BLaER1 (cell line): ENCODE data around the gene PTPN3.
"Not testable (repeated sequence)": the region's sequence is repeated elsewhere in the genome, so short reads cannot be mapped to it uniquely, and the experiment has no call there.

Experiments
- H3K27ac ChIP-seq: shearing (Covaris generic); formaldehyde crosslinking; 2 replicates; pipeline ENCODE4 v1.8.1; 2022
- H3K27me3 ChIP-seq: shearing (Covaris generic); formaldehyde crosslinking; 2 replicates; pipeline ENCODE4 v1.8.1; 2022
- H3K36me3 ChIP-seq: shearing (Covaris generic); formaldehyde crosslinking; 2 replicates; pipeline ENCODE4 v1.8.1; 2022
- H3K4me1 ChIP-seq: shearing (Covaris generic); formaldehyde crosslinking; 2 replicates; pipeline ENCODE4 v1.8.1; 2022
- H3K4me2 ChIP-seq: shearing (Covaris generic); formaldehyde crosslinking; 2 replicates; pipeline ENCODE4 v1.8.1; 2022
- H3K4me3 ChIP-seq: shearing (Covaris generic); formaldehyde crosslinking; 2 replicates; pipeline ENCODE4 v1.8.1; 2022
- H3K9ac ChIP-seq: shearing (Covaris generic); formaldehyde crosslinking; 2 replicates; pipeline ENCODE4 v1.8.1; 2022
- H3K9me3 ChIP-seq: shearing (Covaris generic); formaldehyde crosslinking; 2 replicates; pipeline ENCODE4 v1.8.1; 2022
- H4K20me1 ChIP-seq: shearing (Covaris generic); formaldehyde crosslinking; 2 replicates; pipeline ENCODE4 v1.8.1; 2022
- Cebpa-rat ChIP-seq: shearing (Covaris generic); IDR thresholded peaks from 2 replicates; pipeline ENCODE4 v1.8.1; 2022

PTPN3 gene

DNA sequence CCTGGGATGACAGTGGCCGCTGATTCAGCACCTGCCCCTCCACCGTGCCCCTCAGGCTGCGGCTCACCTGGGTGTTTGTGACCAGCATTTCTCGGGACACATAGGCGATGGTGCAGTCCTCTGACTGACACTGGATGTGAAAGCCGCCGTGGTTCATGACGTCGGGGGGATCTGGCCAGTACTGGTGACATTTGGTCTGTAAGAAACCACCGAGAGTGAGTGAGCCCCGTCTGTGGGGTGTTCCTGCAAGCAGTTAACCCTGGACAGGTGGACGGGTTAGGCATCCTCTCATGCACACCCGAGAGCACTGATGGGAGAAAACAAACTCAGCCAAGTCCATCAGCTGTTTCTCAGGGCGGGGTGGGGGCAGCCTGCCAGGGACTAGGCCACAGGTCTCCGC lies 114.8 kb downstream of the PTPN3 start:
- H3K36me3 ChIP-seq: peaks cover 10% of the 10 kb centered on the region; the same call in 1 of the 2 replicates
- no peaks in the 10 kb centered on the region for H4K20me1 ChIP-seq
- H3K4me2 ChIP-seq: no peak overlapping the region
- 0 out of 2 replicates have a peak, but pooled peaks cover 6% of the 10 kb centered on the region for H3K9me3 ChIP-seq
- no peak for TF ChIP-seq Cebpa-rat
- H3K9ac ChIP-seq: no peak overlapping the region
- H3K27me3 ChIP-seq: no peaks in the 10 kb centered on the region
- peaks cover 16% of the 10 kb centered on the region for H3K4me1 ChIP-seq
- no peak overlapping the region for H3K4me3 ChIP-seq
- no peak overlapping the region for H3K27ac ChIP-seq

DNA sequence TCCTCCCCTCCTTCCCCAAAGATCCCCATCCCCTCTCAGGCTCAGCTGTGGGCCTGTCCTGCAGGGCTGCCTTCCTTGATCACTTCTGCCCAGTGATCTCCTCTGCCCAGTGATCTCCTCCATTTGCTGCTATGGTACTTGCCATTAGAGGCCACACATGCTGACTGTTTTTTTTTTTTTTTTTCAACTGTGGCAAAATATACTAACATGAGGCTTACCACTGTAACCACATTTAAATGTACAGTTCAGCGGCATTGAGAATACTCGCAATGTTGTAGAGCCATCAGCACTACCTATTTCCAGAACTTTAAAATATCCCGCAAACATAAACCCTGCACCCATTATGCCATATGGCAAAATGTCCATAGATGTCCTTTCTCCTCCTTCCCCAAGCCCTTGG lies 115.5 kb downstream of the PTPN3 start:
- Histone ChIP-seq H4K20me1 (no peaks in the 10 kb centered on the region), H3K4me3 (no peak overlapping the region), H3K4me2 (no peak overlapping the region), H3K9ac (no peak overlapping the region), H3K27me3 (no peaks in the 10 kb centered on the region), H3K9me3 (0 out of 2 replicates have a peak, but pooled peaks cover 6% of the 10 kb centered on the region), H3K27ac (no peak overlapping the region), H3K36me3 (peaks cover 10% of the 10 kb centered on the region; the same call in 1 of the 2 replicates), H3K4me1 (peaks cover 23% of the 10 kb centered on the region)
- TF ChIP-seq Cebpa-rat: no peak

DNA sequence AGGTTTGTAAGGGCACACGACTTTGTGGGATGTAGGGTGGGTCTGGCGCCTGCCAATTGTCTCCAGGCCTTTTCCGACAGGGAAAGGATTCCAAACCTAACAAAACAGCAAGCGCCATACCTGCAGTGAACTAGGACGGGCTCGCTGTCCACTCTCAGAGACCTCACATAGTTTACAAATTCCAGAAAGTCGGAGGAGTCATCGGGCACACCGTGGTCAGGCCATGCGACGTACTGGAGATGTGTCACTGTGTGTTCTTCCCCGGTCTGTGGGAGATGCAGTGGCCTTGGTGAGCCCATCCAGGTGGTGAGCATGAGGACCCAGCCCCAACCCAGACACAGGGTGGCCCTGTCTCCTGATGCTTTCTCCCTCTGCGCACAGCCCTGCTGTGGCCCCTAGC lies 115.9 kb downstream of the PTPN3 start:
- H3K4me3 ChIP-seq: no peak overlapping the region
- no peak overlapping the region for H3K9ac ChIP-seq
- H4K20me1 ChIP-seq: no peaks in the 10 kb centered on the region
- H3K4me2 ChIP-seq: no peak overlapping the region
- H3K27me3 ChIP-seq: no peaks in the 10 kb centered on the region
- no peak overlapping the region for H3K27ac ChIP-seq
- 0 out of 2 replicates have a peak, but pooled peaks cover 10% of the 10 kb centered on the region for H3K36me3 ChIP-seq
- TF ChIP-seq Cebpa-rat: no peak
- 0 out of 2 replicates have a peak, but pooled peaks cover 6% of the 10 kb centered on the region for H3K9me3 ChIP-seq
- H3K4me1 ChIP-seq: peaks cover 25% of the 10 kb centered on the region

DNA sequence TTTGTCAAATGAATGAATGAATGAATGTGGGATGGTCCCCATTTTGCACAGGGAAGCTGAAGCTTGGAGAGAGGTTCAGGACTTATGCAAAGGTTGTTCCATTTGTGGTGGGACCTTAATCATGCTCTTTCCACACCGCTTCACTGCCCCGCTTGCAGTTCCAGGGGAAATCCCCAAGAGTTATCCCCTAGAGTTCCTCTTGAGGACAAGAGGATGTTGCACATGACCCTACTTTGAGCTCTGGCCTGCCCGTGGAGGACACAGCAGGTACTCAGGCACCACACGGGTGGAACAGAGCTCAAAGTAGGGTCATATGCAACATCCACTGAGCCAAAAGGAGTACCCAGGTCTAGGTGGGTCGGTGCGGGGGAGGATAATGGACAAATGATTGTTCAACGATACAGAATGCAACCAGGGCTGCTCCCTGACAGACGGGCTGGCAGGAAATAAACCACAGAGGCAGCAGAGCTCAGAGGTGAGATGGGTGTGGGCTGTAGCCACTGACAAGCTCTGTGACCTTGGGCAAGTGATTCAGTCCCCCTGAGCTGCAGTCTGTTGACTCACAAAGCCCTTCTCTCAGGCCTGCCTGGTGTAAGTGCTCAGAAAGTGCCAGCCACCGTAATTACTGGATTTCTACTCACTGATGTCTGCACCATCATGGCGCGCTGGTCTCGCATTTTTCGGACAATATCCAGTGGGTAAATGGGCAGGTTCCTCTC lies 116.9 kb downstream of the PTPN3 start:
- Histone ChIP-seq H3K36me3 (0 out of 2 replicates have a peak, but pooled peaks cover 5% of the 10 kb centered on the region), H3K4me2 (peak overlapping the region; percentile 40), H3K9ac (no peak overlapping the region), H3K27ac (no peak overlapping the region), H3K9me3 (0 out of 2 replicates have a peak, but pooled peaks cover 6% of the 10 kb centered on the region), H4K20me1 (no peaks in the 10 kb centered on the region), H3K4me3 (no peak overlapping the region), H3K4me1 (peaks cover 25% of the 10 kb centered on the region), H3K27me3 (no peaks in the 10 kb centered on the region)
- TF ChIP-seq Cebpa-rat: no peak

DNA sequence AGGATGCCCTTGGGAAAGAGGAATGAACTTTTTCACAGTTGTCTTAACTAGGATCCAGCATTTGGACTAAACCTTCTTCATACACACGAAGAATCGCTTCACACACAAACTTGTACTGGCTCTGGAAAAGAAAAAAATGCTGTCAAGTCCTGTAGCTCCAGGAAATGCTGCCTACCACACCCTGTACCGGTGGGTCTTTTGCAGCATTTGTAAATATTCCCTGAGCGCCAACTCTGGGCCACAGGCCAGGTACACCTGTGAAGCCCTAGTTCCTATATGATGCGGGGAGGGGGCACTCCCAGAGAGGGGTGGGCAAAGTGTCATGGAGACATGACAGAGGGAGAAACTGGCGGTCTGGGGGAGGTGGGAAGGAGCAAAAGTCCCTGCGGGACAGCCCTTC lies 118.6 kb downstream of the PTPN3 start:
- Histone ChIP-seq H3K9me3 (0 out of 2 replicates have a peak, but pooled peaks cover 6% of the 10 kb centered on the region), H3K27ac (no peak overlapping the region), H3K27me3 (no peaks in the 10 kb centered on the region), H3K4me1 (peaks cover 25% of the 10 kb centered on the region), H3K36me3 (no peaks in the 10 kb centered on the region), H3K4me3 (no peak overlapping the region), H3K9ac (no peak overlapping the region), H3K4me2 (no peak overlapping the region), H4K20me1 (no peaks in the 10 kb centered on the region)
- TF ChIP-seq Cebpa-rat: no peak

DNA sequence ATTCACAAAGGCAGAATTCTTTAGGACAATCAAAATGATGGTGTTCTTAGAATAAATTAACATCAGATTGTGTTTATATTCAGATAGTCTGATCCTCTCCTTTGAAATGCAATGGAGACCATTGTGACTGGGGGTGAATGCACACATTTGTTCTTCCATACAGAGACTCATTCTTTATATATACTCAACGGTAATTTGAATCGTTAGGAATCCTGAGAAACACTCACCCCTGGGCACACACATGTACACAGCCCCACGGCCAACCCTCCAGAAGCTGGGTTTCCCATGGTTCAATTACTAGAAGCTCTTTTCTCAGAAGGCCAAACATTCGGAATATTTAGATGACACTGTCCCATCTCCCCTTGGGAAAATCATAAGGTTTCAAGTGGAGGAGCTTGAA lies 119.8 kb downstream of the PTPN3 start:
- Histone ChIP-seq H3K9me3 (0 out of 2 replicates have a peak, but pooled peaks cover 6% of the 10 kb centered on the region), H3K36me3 (no peaks in the 10 kb centered on the region), H4K20me1 (no peaks in the 10 kb centered on the region), H3K9ac (no peak overlapping the region), H3K27ac (no peak overlapping the region), H3K4me3 (no peak overlapping the region), H3K4me2 (no peak overlapping the region), H3K4me1 (peaks cover 25% of the 10 kb centered on the region), H3K27me3 (no peaks in the 10 kb centered on the region)
- TF ChIP-seq Cebpa-rat: no peak

DNA sequence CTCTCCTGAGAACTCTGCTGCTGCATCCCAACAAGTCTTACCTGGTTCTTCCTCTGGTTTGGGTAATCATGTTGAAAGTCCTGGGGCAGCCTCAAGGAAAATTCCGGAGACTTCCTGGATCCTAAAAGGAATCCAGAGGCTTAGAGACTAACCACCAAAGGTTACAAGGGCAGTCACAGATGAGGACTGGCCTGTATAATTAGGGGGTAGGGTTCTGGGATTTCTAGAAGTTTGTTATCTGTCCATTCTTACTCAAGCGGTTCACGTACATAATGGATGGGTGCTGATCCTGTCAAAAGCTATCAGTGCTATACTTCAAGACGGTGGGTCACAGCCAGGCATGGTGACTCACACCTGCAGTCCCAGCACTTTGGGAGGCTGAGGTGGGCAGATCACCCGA lies 125.9 kb downstream of the PTPN3 start:
- Histone ChIP-seq H3K4me2 (no peak overlapping the region), H3K27ac (no peak overlapping the region), H4K20me1 (no peaks in the 10 kb centered on the region), H3K9me3 (peaks cover 21% of the 10 kb centered on the region), H3K36me3 (no peaks in the 10 kb centered on the region), H3K9ac (no peak overlapping the region), H3K4me1 (peaks cover 25% of the 10 kb centered on the region), H3K27me3 (no peaks in the 10 kb centered on the region), H3K4me3 (no peak overlapping the region)
- no peak for TF ChIP-seq Cebpa-rat

DNA sequence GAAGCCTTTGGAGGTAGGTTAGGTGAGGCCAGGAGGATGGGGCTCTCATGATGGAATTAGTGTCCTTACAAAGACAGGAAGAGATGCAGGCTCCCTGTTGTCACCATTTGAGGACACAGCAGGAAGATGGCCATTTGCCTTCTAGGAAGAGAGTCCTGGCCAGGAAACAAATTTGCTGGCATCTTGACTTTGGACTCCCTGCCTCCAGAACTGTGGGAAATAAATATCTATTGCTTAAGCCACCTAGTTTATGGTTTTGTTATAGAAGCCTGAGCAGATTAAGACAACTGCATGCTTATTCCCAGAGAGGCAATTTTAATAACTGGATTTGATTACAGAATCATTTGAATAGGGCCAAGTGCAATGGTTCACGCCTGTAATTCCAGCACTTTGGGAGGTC lies 126.7 kb downstream of the PTPN3 start:
- peaks cover 21% of the 10 kb centered on the region for H3K9me3 ChIP-seq
- H3K4me2 ChIP-seq: no peak overlapping the region
- H4K20me1 ChIP-seq: no peaks in the 10 kb centered on the region
- no peak overlapping the region for H3K4me3 ChIP-seq
- no peak overlapping the region for H3K27ac ChIP-seq
- H3K4me1 ChIP-seq: peaks cover 28% of the 10 kb centered on the region
- no peaks in the 10 kb centered on the region for H3K27me3 ChIP-seq
- no peaks in the 10 kb centered on the region for H3K36me3 ChIP-seq
- no peak for TF ChIP-seq Cebpa-rat
- H3K9ac ChIP-seq: no peak overlapping the region

DNA sequence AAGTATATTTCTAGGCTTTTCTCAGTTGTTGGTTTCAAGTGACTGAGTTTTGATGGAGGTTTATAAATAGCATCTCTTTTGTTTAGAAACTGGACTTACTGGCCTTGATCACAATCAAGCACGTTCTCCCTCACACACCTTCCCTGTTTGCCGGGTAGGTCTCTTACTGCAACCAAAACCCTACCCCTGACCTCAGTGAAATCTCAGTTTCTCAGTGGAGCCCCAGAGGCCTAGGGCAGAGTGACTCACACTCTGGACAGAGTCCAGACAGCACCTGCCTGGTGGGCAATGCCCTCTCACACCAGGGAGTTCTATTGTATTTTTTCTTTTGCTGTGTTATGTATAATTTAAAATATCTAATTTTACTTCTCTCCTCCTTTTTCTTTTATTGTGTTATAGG lies 128.8 kb downstream of the PTPN3 start:
- Histone ChIP-seq H3K4me1 (peaks cover 28% of the 10 kb centered on the region), H3K9me3 (peaks cover 21% of the 10 kb centered on the region), H3K27ac (no peak overlapping the region), H3K9ac (no peak overlapping the region), H3K4me2 (peak overlapping the region; percentile 63), H3K27me3 (no peaks in the 10 kb centered on the region), H3K36me3 (no peaks in the 10 kb centered on the region), H4K20me1 (no peaks in the 10 kb centered on the region), H3K4me3 (no peak overlapping the region)
- TF ChIP-seq Cebpa-rat: no peak

DNA sequence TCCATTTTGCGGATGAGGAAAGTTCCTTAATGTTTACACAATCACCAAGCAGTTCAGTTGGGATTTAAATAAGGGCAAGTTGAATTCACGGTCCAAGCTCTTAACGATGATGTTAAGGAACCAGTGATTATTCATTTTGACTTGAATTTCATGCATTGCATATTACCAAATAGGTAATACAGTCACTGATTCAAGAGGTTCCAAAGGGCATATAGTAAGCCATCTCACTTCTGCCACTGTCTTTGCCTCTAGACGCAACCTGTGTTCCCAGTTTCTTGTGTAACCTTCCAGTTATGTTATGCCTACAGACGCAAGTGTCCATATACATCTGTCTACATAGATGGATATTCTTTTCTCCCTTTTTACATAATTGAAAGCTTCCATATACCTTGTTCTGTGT lies 137.3 kb downstream of the PTPN3 start:
- Histone ChIP-seq H3K4me1 (no peaks in the 10 kb centered on the region), H3K9ac (no peak overlapping the region), H4K20me1 (no peaks in the 10 kb centered on the region), H3K27ac (no peak overlapping the region), H3K4me3 (no peak overlapping the region), H3K27me3 (no peaks in the 10 kb centered on the region), H3K36me3 (no peaks in the 10 kb centered on the region), H3K9me3 (no peaks in the 10 kb centered on the region), H3K4me2 (no peak overlapping the region)
- TF ChIP-seq Cebpa-rat: no peak

DNA sequence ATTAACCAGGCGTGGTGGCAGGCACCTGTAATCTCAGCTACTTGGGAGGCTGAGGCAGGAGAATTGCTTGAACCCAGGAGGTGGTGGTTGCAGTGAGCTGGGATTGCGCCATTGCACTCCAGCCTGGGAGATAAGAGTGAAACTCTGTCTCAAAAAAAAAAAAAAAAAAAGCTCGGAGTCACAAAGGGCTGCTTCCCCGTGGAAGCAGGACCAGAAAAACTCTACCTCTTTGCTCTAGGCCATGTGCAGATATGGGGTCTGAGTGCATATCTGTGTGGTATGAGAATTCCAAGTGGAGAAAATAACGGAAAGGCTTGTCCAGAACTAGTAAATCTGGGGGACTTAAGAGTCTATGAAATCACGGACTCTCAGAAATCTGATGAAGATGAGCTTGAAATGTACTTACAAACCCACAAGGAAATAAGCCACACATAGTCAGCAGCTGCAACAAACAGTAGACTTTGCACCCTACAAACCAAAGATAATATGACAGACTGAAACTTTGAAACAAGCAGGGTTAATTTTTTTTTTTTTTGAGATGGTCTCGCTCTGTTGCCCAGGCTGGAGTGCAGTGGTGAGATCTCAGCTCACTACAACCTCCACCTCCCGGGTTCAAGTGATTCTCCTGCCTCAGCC lies 139.0 kb downstream of the PTPN3 start:
- not testable (repeated sequence) for H4K20me1 ChIP-seq, H3K27me3 ChIP-seq, H3K4me1 ChIP-seq, H3K4me3 ChIP-seq, H3K9ac ChIP-seq, H3K4me2 ChIP-seq, H3K9me3 ChIP-seq, H3K27ac ChIP-seq, H3K36me3 ChIP-seq
